Measurements from ENCODE around the gene MBTPS1. TPM values are rescaled to one million over a fixed set of nuclear protein-coding genes. Genes with fewer than 3 reads are reported as not detected.
"Not testable (repeated sequence)": the region's sequence is repeated elsewhere in the genome, so short reads cannot be mapped to it uniquely, and the experiment has no call there.

MBTPS1 gene
- total and polyA plus RNA-seq, 2 donors (not counting 1 experiment from before 2014, with no cell fraction given), result 80.3 to 109 TPM

- Histone ChIP-seq H3K9me3 (ENCODE audit: control insufficient read depth, insufficient read depth, low read depth, low read length) (no peaks in the 10 kb centered on the region), H3K4me3 (replicated peaks in 1 of 4; ENCODE audit: control extremely low read depth in 1 of 4, insufficient read depth in 1 of 4, low read depth in 3 of 4, low read length in 4 of 4) (peak overlapping the region; percentile 68 to 98 (median 90)), H3K79me2 (ENCODE audit: control insufficient read depth, insufficient read depth, low read length) (peaks cover 39% of the 10 kb centered on the region), H3K36me3 (ENCODE audit: control insufficient read depth, insufficient read depth, low read length) (peaks cover 2% of the 10 kb centered on the region), H3K4me2 (ENCODE audit: extremely low read depth, insufficient read depth, low read length) (peak overlapping the region; percentile 60), H3K27ac (ENCODE audit: insufficient read depth, low read length) (peak overlapping the region; percentile 92), H3K27me3 (ENCODE audit: control insufficient read depth, insufficient read depth, low read length) (no peaks in the 10 kb centered on the region), H2AFZ (ENCODE audit: low read length) (peak overlapping the region; percentile 33), H4K20me1 (ENCODE audit: control insufficient read depth, extremely low read depth, insufficient read depth, low read length) (no peaks in the 10 kb centered on the region), H3K9ac (ENCODE audit: insufficient read depth, low read length) (peak overlapping the region; percentile 97), H3K4me1 (ENCODE audit: control insufficient read depth, extremely low read depth, insufficient read depth, low read length) (no peaks in the 10 kb centered on the region)
- no peak for TF ChIP-seq EZH2 (IDR thresholded peaks at IDR 0.05; ENCODE audit: low read length, missing control alignments)
- peak; percentile 41 to 56 for DNase-seq (ENCODE audit: low read depth in 2 of 2)
These were observed 623 bp downstream of the MBTPS1 start for GRCh38 chr16:84115919-84116719.

DNA sequence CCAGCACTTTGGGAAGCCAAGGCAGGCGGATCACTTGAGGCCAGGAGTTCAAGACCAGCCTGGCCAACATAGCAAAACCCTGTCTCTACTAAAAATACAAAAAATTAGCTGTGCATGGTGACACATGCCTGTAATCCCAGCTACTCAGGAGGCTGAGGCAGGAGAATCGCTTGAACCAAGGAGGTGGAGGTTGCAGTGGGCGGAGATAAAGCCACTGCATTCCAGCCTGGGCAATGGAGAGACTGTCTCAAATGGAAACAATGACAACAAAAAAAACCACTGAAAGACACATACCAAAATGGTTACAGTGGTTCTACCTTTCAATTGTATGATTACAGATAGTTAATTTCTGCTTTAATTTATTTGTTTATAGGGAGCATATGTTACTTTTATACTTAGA, 4.8 kb downstream of the MBTPS1 start:
- H3K27ac ChIP-seq (ENCODE audit: insufficient read depth, low read length); H3K4me1 ChIP-seq (ENCODE audit: control insufficient read depth, extremely low read depth, insufficient read depth, low read length); H2AFZ ChIP-seq (ENCODE audit: low read length); H3K9me3 ChIP-seq (ENCODE audit: control insufficient read depth, insufficient read depth, low read depth, low read length); H3K4me3 ChIP-seq (replicated peaks in 1 of 4; ENCODE audit: control extremely low read depth in 1 of 4, insufficient read depth in 1 of 4, low read depth in 3 of 4, low read length in 4 of 4); H4K20me1 ChIP-seq (ENCODE audit: control insufficient read depth, extremely low read depth, insufficient read depth, low read length); H3K27me3 ChIP-seq (ENCODE audit: control insufficient read depth, insufficient read depth, low read length); H3K36me3 ChIP-seq (ENCODE audit: control insufficient read depth, insufficient read depth, low read length); H3K4me2 ChIP-seq (ENCODE audit: extremely low read depth, insufficient read depth, low read length); H3K9ac ChIP-seq (ENCODE audit: insufficient read depth, low read length): not testable (repeated sequence)
- DNase-seq (ENCODE audit: low read depth in 2 of 2), result peak in 1 of 2 donors; percentile 41
- peaks cover 52% of the 10 kb centered on the region for H3K79me2 ChIP-seq (ENCODE audit: control insufficient read depth, insufficient read depth, low read length)

DNA sequence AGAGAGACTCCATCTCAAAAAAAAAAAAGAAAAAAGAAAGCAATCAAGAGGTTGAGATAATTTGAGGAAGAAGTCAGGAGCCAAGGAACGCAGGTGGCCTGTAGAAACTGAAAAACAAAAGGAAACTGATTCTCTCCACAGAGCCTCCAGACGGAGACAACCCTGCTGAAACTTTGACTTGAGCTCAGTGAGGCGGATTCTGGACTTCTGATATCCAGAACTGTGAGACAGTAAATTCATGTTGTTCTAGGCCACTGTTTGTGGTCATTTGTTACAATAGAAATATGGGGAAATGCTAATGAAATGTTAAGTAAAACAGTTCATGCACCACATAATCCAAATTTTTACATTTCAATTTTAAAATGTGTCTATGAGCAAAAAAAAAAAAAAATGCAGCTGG, 5.2 kb downstream of the MBTPS1 start:
- Histone ChIP-seq H3K27ac (ENCODE audit: insufficient read depth, low read length) (no peak overlapping the region), H3K9ac (ENCODE audit: insufficient read depth, low read length) (no peak overlapping the region), H3K79me2 (ENCODE audit: control insufficient read depth, insufficient read depth, low read length) (peaks cover 56% of the 10 kb centered on the region), H4K20me1 (ENCODE audit: control insufficient read depth, extremely low read depth, insufficient read depth, low read length) (no peaks in the 10 kb centered on the region), H3K4me3 (replicated peaks in 1 of 4; ENCODE audit: control extremely low read depth in 1 of 4, insufficient read depth in 1 of 4, low read depth in 3 of 4, low read length in 4 of 4) (no peak overlapping the region), H3K36me3 (ENCODE audit: control insufficient read depth, insufficient read depth, low read length) (peaks cover 2% of the 10 kb centered on the region), H2AFZ (ENCODE audit: low read length) (no peak overlapping the region), H3K4me1 (ENCODE audit: control insufficient read depth, extremely low read depth, insufficient read depth, low read length) (no peaks in the 10 kb centered on the region), H3K27me3 (ENCODE audit: control insufficient read depth, insufficient read depth, low read length) (no peaks in the 10 kb centered on the region), H3K9me3 (ENCODE audit: control insufficient read depth, insufficient read depth, low read depth, low read length) (no peaks in the 10 kb centered on the region), H3K4me2 (ENCODE audit: extremely low read depth, insufficient read depth, low read length) (no peak overlapping the region)
- no peak for DNase-seq (ENCODE audit: low read depth in 2 of 2)
- TF ChIP-seq EZH2 (IDR thresholded peaks at IDR 0.05; ENCODE audit: low read length, missing control alignments), result no peak
- no peak for TF ChIP-seq CTCF (conservative IDR thresholded peaks at IDR 0.05 in 1 of 2, IDR thresholded peaks at IDR 0.05 in 1 of 2; ENCODE audit: low read depth in 1 of 2, low read length in 2 of 2)

DNA sequence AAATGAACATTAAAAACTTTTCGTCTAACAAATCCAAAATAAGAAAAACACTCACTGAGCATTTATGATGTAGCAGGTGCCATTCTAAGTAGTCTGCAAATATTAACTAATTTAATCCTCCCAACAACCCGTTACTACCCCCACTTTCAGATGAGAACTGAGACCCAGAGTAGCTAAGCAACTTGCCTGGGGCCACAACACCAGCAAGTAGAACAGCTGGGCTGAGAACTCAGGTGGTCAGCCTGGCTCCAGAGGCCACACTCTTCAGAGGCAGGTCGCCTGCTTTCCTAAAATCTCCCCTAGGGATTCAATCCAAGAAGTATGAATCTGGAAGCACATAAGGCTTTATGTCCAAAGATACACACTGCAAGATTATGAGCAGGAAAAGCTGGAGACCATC, 6.2 kb downstream of the MBTPS1 start:
- Histone ChIP-seq H3K9ac (ENCODE audit: insufficient read depth, low read length) (no peak overlapping the region), H3K27ac (ENCODE audit: insufficient read depth, low read length) (no peak overlapping the region), H3K36me3 (ENCODE audit: control insufficient read depth, insufficient read depth, low read length) (peaks cover 2% of the 10 kb centered on the region), H3K27me3 (ENCODE audit: control insufficient read depth, insufficient read depth, low read length) (no peaks in the 10 kb centered on the region), H2AFZ (ENCODE audit: low read length) (no peak overlapping the region), H3K4me1 (ENCODE audit: control insufficient read depth, extremely low read depth, insufficient read depth, low read length) (no peaks in the 10 kb centered on the region), H3K4me2 (ENCODE audit: extremely low read depth, insufficient read depth, low read length) (no peak overlapping the region), H4K20me1 (ENCODE audit: control insufficient read depth, extremely low read depth, insufficient read depth, low read length) (no peaks in the 10 kb centered on the region), H3K9me3 (ENCODE audit: control insufficient read depth, insufficient read depth, low read depth, low read length) (no peaks in the 10 kb centered on the region), H3K4me3 (replicated peaks in 1 of 4; ENCODE audit: control extremely low read depth in 1 of 4, insufficient read depth in 1 of 4, low read depth in 3 of 4, low read length in 4 of 4) (no peak overlapping the region), H3K79me2 (ENCODE audit: control insufficient read depth, insufficient read depth, low read length) (peaks cover 54% of the 10 kb centered on the region)
- DNase-seq (ENCODE audit: low read depth in 2 of 2), result no peak
- TF ChIP-seq EZH2 (IDR thresholded peaks at IDR 0.05; ENCODE audit: low read length, missing control alignments), result no peak
- TF ChIP-seq CTCF (conservative IDR thresholded peaks at IDR 0.05 in 1 of 2, IDR thresholded peaks at IDR 0.05 in 1 of 2; ENCODE audit: low read depth in 1 of 2, low read length in 2 of 2), result no peak

All from fibroblast of lung (primary cell).